Stimulated activated CD8-positive, alpha-beta memory T cell treated with anti-CD3 and anti-CD28 coated beads, Interleukin-2, amount 100 ng/mL, for 48 hours (primary cell): ENCODE data around the gene TRIM28.
A peak's percentile ranks its signal among the peaks of the same experiment; 100 is the strongest.
"Not testable (repeated sequence)": the region's sequence is repeated elsewhere in the genome, so short reads cannot be mapped to it uniquely, and the experiment has no call there.

Source experiments
- DNase-seq, 2 donors: peaks; one replicate each; pipeline ENCODE4 v3.0.0-alpha.2; 2020; ENCODE audit warnings: low read depth in 2 of 2

Gene TRIM28

GRCh38 chr19:58519087-58519354 lies 24.8 kb upstream of the TRIM28 start:
- peak in 1 of 2 donors; percentile 29 for DNase-seq

DNA sequence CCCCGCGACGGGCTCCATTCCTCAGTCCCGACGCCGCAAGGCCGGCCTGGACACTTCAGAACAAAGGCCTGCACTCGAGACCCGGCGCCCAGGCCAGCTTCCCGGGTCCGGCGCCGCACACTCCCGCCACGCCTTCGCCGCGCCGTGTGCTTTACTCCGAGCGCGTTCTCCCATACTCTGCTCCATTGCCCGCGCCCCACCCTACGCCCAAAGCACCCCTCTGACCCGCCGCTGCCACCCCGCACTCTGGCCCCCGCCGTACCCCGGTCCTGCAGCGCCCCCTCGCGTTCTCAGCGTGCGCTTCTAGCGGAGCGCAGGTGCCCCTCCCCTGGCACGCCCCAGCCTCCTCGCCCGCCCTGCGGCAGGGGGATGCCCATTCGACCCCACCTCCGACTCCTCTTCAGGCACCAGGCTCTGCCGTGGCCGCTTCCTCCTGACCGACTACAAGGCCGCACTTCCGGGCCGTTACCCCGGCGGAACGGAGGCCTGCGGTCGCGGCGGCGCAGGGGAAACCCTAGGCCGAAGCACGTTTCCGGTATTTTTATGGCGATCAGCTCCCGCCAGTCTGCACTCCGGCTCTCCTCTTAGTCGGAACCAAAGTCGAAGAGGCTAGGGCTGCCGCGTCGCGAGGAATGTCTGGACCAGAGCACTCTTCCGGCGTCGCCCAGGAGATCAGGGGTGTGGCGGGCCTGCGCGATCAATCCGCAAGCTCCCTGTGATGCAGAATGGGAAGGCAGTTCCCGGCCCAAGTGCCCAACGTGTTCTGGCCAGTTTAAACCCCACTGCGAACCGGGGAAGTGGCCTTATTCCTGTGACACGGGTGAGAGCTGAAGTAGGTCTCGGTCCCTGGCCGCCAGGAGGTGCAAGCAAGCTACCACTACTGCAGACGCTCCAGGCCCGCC lies 24.3 kb upstream of the TRIM28 start, which contains the start of gene ZBTB45:
ZBTB45 (minus strand) TSS at position 456 of the 902 bp plus-strand sequence. CDS start 2,137 bp downstream, outside the sequence.
- DNase-seq, result peak; percentile 87

GRCh38 chr19:58520257-58520599 lies 23.6 kb upstream of the TRIM28 start:
- no peak for DNase-seq

DNA sequence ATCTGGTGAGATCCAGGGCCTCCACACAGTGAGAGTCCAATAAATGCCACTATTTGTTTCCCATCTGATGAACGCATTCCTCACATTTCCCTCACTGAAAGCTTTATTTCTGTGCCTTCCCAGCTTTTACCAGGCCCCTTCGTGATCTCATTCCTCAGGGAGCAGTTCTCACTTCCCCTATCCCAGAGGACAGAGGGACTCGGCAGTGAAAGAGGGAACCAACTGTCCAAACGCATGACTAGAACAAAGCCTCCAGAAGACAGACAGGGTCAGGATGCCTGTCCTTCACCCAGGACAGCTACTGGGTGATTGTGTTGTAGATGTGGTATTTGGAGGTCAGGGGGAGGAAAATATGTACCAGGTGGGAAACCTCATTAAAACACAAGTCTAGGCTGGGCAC lies 22.2 kb upstream of the TRIM28 start:
- no peak for DNase-seq

DNA sequence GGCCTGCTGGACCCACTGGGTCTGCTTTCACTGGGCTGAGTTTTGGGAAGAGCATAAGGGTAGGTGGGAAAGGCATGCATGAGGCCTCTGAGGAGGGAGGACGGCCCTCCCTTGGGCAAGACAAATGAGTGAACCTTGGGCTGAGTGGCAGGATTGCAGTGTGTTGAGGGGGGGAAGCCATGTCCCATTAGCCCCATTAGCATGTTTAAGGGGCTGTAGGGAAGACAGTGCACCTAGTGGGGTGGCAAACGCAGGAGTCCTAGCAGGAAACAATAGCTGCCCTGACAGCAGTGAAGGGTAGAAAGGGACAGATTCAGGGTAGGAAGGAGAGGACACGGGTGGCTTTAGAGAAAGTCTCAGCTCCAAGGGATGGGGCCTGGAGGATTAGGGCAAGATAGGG lies 21.2 kb upstream of the TRIM28 start:
- no peak for DNase-seq

- DNase-seq, result no peak
These were observed 14.5 kb upstream of the TRIM28 start for GRCh38 chr19:58529405-58529804.

DNA sequence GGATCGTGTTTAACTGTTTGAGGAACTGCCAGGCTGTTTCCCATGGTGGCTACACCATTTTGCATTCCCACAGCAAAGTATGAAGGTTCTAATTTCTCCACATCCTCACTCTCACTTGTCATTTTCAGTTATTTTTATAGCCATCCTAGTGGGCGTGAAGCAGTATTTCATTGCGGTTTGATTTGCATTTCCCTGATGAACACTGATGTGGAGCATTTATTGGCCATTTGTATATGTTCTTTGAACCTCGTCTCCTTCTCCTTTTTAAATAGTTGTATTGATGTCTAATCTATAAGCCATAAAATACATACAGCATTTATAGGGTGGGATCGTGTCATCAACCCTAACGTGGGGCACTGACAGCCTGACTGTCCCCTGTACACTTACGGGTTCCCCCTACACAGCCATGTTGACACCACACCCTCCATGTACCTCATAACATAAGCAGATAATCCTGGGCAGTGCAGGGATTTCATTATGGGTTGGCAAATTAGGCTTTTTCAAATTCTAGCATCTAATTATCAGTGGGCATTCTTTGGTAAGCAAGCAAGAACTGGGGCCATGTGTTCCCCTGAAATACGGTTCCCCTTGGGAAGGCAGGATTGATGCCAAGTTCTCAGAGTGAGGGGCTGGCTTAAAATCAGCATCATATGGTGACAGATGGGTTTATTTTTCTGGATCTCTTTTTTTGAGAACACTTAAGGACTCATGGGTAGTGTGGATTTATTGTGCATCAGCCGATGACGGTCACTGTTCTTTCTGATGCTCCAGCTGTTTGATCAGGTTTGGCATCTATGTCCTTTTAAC lies 12.6 kb upstream of the TRIM28 start:
- DNase-seq, result no peak

- DNase-seq, result no peak
These were observed 8.0 kb upstream of the TRIM28 start for GRCh38 chr19:58535857-58536256.

- DNase-seq, result no peak
These were observed 6.7 kb upstream of the TRIM28 start for GRCh38 chr19:58536852-58537798.

- DNase-seq, result no peak
These were observed 5.4 kb upstream of the TRIM28 start for GRCh38 chr19:58538257-58539168.

- not testable (repeated sequence) for DNase-seq
These were observed 4.7 kb upstream of the TRIM28 start for GRCh38 chr19:58539169-58539559.

DNA sequence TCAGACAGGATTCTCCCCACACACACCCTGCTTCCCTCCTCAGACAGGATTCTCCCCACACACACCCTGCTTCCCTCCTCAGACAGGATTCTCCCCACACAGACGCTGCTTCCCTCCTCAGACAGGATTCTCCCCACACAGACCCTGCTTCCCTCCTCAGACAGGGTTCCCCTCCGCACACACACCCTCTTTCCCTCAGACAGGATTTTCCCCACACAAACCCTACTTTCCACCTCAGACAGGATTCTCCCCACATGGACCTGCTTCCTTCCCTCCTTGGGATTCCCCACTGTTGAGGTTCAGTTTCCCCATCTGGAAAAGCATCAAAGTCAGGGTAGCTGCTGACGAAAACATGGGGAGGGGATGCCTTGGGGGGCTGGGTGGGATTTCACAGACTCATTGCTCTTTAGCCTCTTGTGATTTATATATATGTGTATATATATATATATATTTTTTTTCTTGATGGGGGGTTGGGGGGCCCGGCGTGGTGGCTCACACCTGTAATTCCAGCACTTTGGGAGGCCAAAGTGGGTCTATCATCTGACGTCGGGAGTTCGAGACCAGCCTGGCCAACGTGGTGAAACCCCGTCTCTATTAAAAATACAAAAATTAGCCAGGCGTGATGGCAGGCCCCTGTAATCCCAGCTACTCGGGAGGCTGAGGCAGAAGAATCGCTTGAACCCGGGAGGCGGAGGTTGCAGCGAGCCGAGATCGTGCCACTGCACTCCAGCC lies 1.1 kb upstream of the TRIM28 start:
- not testable (repeated sequence) for DNase-seq

GRCh38 chr19:58544591-58545285 lies 874 bp downstream of the TRIM28 start:
- DNase-seq, result peak; percentile 52 to 61

- DNase-seq, result no peak
These were observed 1.6 kb downstream of the TRIM28 start for GRCh38 chr19:58545286-58546018.

- DNase-seq, result no peak
These were observed 2.2 kb downstream of the TRIM28 start for GRCh38 chr19:58546019-58546530.

GRCh38 chr19:58547323-58548312 lies 3.8 kb downstream of the TRIM28 start:
- DNase-seq, result no peak
